Measurements from ENCODE around the gene PCDH9.

The PCDH9 gene

GRCh38 chr13:66506051-66506777, 723.9 kb downstream of the PCDH9 start:
- no peak for DNase-seq

GRCh38 chr13:66503890-66504289, 726.2 kb downstream of the PCDH9 start:
- no peak for DNase-seq

DNA sequence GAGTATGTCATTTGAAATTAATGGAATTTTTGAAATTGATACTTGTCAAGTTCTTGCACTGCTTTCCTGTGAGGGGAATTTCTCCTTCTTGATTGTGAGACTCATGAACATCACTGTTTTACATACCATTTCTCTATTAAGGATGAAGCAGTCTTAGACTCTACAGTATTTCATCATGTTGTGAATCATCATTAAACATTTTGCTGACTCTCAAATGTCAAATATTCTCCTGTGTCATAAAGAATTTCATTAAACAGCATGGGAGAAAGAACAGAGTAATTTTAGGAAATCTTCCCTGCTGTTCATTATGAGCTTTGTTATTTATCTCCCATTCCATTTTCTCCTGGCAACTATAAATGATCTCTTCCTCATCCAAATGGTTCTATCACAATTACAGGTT, 729.0 kb downstream of the PCDH9 start:
- no peak for DNase-seq

DNA sequence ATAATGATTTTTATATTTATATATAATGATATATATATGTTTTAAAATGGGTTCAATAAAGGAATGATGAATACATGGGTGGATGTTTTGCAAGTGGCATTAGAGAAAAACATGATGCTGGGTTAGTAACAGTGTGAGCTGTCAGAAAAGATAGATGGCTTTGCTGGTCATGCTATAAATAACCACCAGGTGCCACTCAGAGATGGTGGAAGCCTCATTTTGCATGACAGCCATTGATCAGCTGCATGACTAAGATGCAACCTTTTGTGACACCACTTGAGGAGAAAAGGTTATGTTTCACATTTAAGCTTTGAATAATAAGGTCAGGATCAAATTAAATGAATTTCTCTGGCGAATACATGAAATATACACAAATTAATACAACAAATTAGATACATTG, 737.7 kb downstream of the PCDH9 start:
- no peak for DNase-seq

- DNase-seq = no peak
These were observed 738.9 kb downstream of the PCDH9 start for GRCh38 chr13:66491251-66491650.

DNA sequence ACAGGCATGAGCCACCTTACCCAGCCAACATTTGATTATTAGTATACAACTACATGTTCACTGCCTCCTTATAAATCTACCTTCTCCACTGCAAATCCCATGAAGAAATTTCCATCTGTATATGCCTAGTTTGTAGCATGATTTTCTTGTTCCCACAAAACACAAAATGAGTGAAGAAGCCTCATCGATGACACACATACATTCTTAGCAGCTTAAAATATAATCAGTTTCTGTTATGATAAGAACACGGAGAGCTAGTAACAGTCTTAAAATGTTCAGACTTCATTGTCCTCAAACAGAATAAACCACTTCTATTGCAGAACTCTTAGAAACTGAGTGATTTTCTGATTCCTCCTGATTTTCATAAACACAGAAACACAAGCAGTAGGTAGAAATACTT, 740.5 kb downstream of the PCDH9 start:
- no peak for DNase-seq

GRCh38 chr13:66489172-66489571, 741.0 kb downstream of the PCDH9 start:
- DNase-seq = no peak

DNA sequence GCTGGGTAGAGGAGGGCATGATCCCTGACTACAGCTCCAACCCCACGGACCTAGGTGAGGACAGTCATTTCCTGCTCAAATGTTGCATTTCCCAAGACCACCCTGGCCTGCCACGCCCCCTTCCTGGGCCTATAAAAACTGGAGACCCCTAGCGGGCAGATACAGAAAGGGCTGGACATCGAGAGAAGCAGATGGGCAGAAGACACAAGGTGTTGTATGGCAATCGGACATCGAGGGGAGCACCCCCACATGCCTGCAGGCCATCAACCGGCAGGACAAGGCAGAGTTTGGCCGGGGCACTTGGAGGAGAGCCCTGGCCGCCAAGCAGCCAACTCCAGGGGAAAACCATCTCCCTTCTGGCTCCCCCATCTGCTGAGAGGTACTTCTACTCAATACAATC, 746.4 kb downstream of the PCDH9 start:
- no peak for DNase-seq

DNA sequence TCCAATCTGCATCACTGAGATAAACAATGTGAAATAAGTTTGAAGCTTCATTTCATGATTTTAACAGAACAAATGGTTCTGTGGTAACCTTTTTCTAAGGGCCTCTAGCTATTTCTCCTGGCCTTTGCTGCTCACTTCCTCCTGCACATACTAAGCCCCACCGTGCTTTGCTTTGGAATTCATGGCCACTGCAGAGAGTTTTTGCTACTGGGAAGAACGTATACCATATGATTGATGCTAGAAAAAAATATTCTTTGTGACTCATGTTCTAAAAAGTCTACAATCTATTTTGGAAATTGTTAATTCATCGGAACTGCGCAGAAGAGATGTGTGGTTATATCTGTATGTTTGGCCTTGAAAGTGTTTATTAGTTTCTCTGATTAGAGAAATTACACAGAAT, 747.3 kb downstream of the PCDH9 start:
- no peak for DNase-seq

GRCh38 chr13:66477816-66478215, 752.3 kb downstream of the PCDH9 start:
- DNase-seq = no peak

DNA sequence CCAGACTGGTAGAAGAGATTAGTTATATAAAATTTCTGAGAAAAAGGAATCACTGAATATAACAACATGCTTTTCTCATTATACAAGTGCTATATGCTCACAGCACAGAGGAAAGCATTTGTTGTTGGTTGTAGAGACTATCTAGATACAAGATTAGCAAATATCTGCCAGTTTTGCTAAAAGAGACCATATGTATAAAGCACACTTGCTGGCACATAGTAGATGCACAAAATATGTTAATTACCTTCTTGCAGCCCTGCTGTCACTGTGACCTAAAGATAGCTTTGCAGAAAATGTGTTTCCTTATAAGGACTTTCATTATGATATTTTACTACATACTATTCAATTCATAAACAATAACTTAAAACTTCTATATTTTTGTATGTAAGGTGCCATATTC, 755.1 kb downstream of the PCDH9 start:
- DNase-seq = no peak

DNA sequence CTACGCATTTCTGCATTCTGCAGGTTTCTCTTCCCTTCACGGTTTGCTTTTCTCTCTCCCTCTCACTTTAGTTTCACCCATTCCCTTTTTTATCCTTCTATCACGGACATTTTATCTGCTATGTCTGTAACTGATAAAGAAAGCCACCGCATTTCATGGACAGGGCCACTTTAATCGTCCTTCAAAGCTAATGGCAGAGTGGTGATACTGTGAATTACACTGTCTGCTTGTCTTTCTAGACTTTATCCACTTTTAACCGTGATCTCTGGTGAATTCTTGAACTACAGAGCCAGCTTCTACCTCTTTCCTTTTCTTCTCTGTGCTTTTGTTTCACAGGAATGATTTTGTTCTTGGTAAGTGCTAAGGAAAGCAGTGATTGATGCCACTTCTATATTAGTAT, 760.4 kb downstream of the PCDH9 start:
- DNase-seq = no peak

- DNase-seq = no peak
These were observed 761.5 kb downstream of the PCDH9 start for GRCh38 chr13:66468656-66469055.

- no peak for DNase-seq
These were observed 767.9 kb downstream of the PCDH9 start for GRCh38 chr13:66462187-66462586.

DNA sequence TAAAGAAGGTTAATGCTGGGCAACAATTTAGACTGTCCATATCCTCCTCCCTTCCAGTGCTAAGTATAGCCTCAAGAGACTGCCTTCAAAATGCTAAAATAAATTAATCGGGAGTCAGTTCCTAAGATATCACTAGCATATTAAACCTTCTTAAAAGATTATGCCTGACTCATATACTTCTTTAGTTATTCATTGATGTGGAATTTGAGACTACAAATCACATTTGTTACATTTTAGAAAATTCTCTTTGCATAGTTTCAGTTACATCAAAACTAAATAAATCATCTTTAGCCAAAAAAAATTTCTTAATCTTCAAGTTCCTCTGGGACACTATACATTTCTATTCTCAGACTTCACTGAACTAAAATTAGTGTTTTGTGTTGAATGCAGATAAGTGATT, 769.1 kb downstream of the PCDH9 start:
- DNase-seq = no peak

- DNase-seq = no peak
These were observed 770.5 kb downstream of the PCDH9 start for GRCh38 chr13:66459634-66460033.

DNA sequence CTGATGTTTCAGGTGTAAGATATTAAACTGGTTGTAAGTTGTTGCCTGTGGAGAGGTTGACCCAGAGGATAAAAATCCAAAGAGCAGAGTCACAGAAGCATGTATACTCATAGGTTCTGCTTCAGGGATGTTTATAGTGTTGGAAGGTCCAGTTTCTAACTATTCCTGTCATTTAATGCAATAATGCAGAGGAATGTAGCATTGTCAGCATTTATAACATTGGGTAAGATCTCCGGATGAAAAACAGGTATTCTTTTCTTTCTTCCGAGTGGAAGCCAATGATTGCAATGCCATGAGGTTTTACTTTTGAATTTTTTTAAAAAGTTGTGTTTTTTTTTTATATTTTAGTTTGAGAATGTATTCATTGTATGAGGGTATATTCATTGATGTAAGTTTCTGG, 771.0 kb downstream of the PCDH9 start:
- DNase-seq = no peak

DNA sequence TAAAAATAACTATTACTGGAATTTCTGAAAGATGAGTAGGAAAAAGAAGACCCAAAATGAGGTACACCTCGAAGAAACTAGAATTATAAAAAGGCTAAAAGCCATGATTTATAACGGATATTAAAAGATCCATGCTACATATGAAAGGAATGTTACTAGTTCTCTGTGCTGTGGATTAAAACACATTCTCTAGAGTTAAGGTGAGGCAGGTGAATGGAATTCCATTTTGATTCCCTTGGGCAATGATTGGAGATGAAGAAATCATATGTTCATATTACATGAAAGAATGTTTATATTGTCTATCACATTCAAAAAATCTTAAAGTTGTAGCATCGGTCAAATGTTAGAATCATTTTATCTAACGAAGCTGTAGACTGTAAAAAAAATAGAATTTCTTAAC, 783.7 kb downstream of the PCDH9 start:
- DNase-seq = no peak

DNA sequence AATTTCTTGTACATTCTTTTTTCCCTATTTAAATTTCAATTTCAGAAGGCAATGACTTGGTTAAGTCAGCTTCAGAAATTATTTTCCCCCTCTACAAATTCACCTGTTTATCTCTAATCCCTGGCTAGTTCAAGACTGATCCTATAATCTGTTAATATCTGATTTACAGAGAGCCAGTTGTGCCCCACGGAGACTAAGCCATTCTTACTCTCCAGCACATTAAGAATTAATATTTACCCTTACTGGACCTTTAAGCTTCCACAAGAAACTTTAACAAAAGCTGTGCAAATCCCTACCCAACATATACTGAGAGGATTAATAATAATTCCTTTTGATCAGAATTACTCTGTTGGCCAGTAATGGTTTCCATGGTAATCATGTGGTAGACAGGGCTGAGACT, 786.2 kb downstream of the PCDH9 start:
- DNase-seq = no peak

- DNase-seq = no peak
These were observed 789.2 kb downstream of the PCDH9 start for GRCh38 chr13:66440938-66441337.

DNA sequence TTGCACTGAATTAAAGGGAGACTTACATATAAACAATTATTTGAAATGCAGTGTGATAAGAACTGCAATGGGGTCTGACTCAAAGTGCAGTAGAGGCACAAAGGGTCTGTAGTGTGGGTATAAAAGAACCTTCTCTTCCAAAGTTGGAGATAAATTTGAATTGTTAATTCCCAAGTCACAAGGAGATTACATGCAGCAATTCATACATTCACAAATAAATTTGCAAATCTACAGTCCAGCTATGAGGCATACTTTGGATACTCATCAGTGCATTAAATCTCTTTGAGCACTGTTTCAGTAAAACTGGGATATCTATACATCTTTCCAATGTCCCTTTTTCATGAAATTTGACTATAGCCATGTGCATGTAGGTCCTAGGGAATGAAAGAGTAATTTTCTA, 799.4 kb downstream of the PCDH9 start:
- DNase-seq = no peak

DNA sequence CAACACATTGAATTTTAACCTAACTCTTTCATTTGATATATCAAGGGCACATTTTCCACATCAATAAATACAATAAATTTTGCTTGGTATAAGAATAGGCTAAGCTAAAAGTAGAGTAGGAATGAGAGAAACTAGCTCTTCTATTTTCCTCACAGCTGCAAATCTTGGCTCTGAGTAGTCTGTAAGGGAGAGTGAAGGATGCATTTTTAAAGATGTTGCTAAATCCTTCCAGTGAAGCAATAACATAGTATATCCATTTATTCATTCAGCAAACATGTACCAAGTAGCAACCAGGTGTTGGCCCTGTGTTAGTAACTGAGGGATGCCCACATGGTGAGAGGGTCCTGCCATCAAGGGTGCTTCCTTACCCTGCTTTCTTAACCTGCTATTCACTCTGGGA, 799.9 kb downstream of the PCDH9 start:
- no peak for DNase-seq

- no peak for DNase-seq
These were observed 801.0 kb downstream of the PCDH9 start for GRCh38 chr13:66429156-66429555.

- DNase-seq = no peak
These were observed 802.7 kb downstream of the PCDH9 start for GRCh38 chr13:66427458-66427861.

DNA sequence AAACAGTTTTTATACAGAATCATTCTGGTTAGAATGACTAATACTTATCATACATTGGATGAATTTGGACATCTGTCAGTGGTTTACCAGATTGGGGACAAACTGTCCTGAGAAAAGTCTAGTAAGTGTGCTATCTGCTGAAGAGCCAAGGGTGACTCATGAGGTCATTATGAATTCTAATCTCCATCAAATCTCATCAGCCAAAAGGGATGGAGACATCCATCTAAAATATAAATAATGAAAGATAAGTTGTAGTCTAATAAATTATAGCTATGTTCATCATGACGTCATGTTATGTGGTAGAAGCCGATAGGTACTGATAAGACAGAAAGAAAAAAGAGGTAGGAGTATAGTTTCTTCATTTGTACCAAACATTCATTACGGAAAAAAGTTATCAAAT, 804.4 kb downstream of the PCDH9 start:
- DNase-seq = no peak

DNA sequence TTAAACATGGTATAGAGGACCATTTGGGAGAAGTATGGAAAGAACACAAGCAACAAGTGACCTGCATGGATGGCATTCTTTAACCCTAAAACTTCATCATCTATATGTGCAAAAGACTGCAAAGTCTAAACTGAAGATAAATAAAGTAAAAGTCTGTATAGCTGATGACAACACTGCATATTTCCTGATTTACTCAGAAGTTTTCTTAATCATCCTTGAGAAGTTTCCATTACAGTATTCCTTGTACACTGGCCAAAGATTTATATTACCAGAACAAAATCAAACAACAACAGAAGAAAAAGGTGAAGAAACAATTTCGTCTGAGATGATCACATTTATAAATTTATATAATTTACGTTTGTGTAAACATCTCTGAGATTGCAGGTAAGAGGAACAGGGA, 805.7 kb downstream of the PCDH9 start:
- no peak for DNase-seq

All from CD4-positive, alpha-beta T cell treated with Interleukin-4 for 1 hour (primary cell).